BJ (cell line): ENCODE measurements around the gene PRXL2C. TPM values are rescaled to one million over a fixed set of nuclear protein-coding genes. Genes with fewer than 3 reads are reported as not detected.

Experiments used
- CTCF ChIA-PET: fragments of 350-600 bp; formaldehyde crosslinking; extraction: SDS; loops from one replicate; lab custom pipeline; 2021; ENCODE audit warnings: antibody characterized with exemption, inconsistent platforms; lab: Yijun Ruan, JAX
- POLR2A ChIA-PET: fragments of 300-600 bp; sonication (Branson Sonifier 250); formaldehyde crosslinking; extraction: SDS; loops from one replicate; lab custom pipeline; 2021; ENCODE audit warnings: antibody characterized with exemption; lab: Charles Lee
- DNase-seq: peaks from one replicate; pipeline ENCODE4 v3.0.0-alpha.2; 2011; ENCODE audit warnings: low read depth
- H3K27me3 ChIP-seq: 2 replicates; pipeline ENCODE4 v1.6.0; 2011; ENCODE audit warnings: low read length; ENCODE audit not compliant: control insufficient read depth, insufficient read depth
- H3K36me3 ChIP-seq: 2 replicates; pipeline ENCODE4 v1.5.1; 2011; ENCODE audit warnings: low read length; ENCODE audit not compliant: control insufficient read depth, insufficient read depth
- H3K4me3 ChIP-seq: 2 replicates; pipeline ENCODE4 v1.5.1; 2011; ENCODE audit warnings: low read depth, mild to moderate bottlenecking, control low read depth, low read length
- CTCF ChIP-seq: IDR thresholded peaks from 2 replicates; pipeline ENCODE4 v1.5.1; 2011; ENCODE audit warnings: low read depth, mild to moderate bottlenecking, control low read depth, inconsistent platforms, low read length, moderate library complexity; ENCODE audit not compliant: insufficient read depth
- polyA plus RNA-seq: library from polyadenylated mRNA; depleted of rRNA; stranded (reverse); fragments of >200 nt; gene quantifications from 2 replicates; pipeline ENCODE4 v1.2.3, GENCODE V29; 2011; rRNA removed

Gene PRXL2C
- polyA plus RNA-seq, 1 experiment = 10.6 TPM

GRCh38 chr9:96599298-96599697 lies 55.8 kb downstream of the PRXL2C start:
- no peaks in the 10 kb centered on the region for H3K36me3 ChIP-seq
- H3K4me3 ChIP-seq = no peak overlapping the region
- POLR2A ChIA-PET = no interaction called here
- TF ChIP-seq CTCF = no peak
- CTCF ChIA-PET = no interaction called here
- H3K27me3 ChIP-seq = no peaks in the 10 kb centered on the region
- DNase-seq = no peak

GRCh38 chr9:96596601-96597111 lies 58.5 kb downstream of the PRXL2C start:
- POLR2A ChIA-PET = no interaction called here
- DNase-seq = no peak
- Histone ChIP-seq H3K36me3 (no peaks in the 10 kb centered on the region), H3K4me3 (no peak overlapping the region), H3K27me3 (no peaks in the 10 kb centered on the region)
- no peak for TF ChIP-seq CTCF
- CTCF ChIA-PET = no interaction called here

Other genes starting within 250 kb of the PRXL2C start
- 0.97 and 1.8 TPM in 2 replicates for gene ZNF367, start 236.9 kb downstream of the PRXL2C start, polyA plus RNA-seq
- gene HABP4, start 205.1 kb downstream of the PRXL2C start, polyA plus RNA-seq = 9.2 and 10.2 TPM in 2 replicates
- 12.1 and 13.9 TPM in 2 replicates for gene CDC14B, start 35.5 kb downstream of the PRXL2C start, polyA plus RNA-seq
- 5.9 and 7.6 TPM in 2 replicates for gene ZNF510, start 122.8 kb upstream of the PRXL2C start, polyA plus RNA-seq
- 0.96 and 1.3 TPM in 2 replicates for gene ZNF782, start 199.2 kb upstream of the PRXL2C start, polyA plus RNA-seq